ENCODE results near the gene TEX51.

DNA sequence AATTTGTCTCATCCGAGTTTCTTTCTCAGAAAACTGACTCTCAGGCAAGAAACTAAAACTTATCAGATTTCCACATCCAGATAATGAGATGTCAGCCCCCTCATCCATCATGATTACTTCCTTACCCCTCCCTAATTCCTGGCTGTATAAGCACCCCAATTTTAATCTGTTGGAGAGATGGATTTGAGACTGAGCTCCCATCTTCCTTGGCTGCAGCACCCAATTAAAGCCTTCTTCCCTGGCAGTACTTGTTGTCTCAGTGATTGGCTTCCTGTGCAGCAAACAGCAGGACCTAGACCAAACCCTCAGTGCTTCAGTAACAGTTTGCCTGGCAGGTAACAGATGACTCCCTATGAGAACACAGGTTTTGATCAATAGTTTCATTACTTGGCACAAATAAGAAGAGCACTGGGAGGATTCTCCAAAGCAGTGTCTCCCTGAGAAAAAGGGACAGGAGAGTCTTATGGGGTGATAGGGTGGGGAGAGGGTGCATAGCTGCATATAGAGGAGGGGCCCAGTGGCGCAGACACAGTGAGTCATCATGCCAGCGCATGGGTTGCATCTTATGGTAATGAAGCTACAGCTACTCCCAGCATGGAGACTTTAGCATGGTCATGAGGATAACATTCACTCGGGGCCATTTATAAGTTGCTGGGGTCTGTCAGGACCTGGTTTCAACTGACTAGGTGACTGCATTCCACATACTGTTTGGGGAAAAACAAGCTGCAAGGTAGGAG, 45.1 kb downstream of the TEX51 start:
- no peak for TF ChIP-seq EZH2phosphoT487 (IDR thresholded peaks at IDR 0.05; ENCODE audit: borderline replicate concordance)
- TF ChIP-seq, protein P1, sequence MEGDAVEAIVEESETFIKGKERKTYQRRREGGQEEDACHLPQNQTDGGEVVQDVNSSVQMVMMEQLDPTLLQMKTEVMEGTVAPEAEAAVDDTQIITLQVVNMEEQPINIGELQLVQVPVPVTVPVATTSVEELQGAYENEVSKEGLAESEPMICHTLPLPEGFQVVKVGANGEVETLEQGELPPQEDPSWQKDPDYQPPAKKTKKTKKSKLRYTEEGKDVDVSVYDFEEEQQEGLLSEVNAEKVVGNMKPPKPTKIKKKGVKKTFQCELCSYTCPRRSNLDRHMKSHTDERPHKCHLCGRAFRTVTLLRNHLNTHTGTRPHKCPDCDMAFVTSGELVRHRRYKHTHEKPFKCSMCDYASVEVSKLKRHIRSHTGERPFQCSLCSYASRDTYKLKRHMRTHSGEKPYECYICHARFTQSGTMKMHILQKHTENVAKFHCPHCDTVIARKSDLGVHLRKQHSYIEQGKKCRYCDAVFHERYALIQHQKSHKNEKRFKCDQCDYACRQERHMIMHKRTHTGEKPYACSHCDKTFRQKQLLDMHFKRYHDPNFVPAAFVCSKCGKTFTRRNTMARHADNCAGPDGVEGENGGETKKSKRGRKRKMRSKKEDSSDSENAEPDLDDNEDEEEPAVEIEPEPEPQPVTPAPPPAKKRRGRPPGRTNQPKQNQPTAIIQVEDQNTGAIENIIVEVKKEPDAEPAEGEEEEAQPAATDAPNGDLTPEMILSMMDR (conservative IDR thresholded peaks at IDR 0.05; ENCODE audit: low read length) = no peak
